ENCODE measurements around the gene CFAP157. TPM values are rescaled to one million over a fixed set of nuclear protein-coding genes. Genes with fewer than 3 reads are reported as not detected.

Gene CFAP157
- 0.65 and 0.68 TPM in 2 replicates for total RNA-seq (2021)
- Bru-seq, nascent RNA, result percentile 21 among the genes with signal in this experiment
- BruChase-seq, experiment 1, labeled RNA remaining after a 2-hour chase, result percentile 20 among the genes with signal in this experiment
- BruChase-seq, experiment 2, labeled RNA remaining after a 6-hour chase, result percentile 26 among the genes with signal in this experiment
- long read RNA-seq, partial matches to known transcripts, result 1 of 5 reads
- long read RNA-seq, other reads (novel, unspliced or antisense), result 4 of 5 reads

GRCh38 chr9:127706836-127707241, at the start of gene CFAP157:
Gene CFAP157 (plus strand): TSS chr9:127706988. CDS start chr9:127707032, 44 bp downstream.
- peak in 1 of 2 experiments; percentile 43 for DNase-seq
- intact Hi-C loops (cut with micrococcal nuclease; ENCODE audit: unreplicated experiment), result no loop called here

GRCh38 chr9:127658428-127658827, 48.4 kb upstream of the CFAP157 start:
- H3K4me1 ChIP-seq (replicated peaks; ENCODE audit: insufficient read depth), result no peaks in the 10 kb centered on the region
- CTCF ChIA-PET, result no interaction called here
- no peak for TF ChIP-seq EZH2 (IDR thresholded peaks at IDR 0.05; ENCODE audit: low read depth)
- TF ChIP-seq CTCF (conservative IDR thresholded peaks at IDR 0.05), result no peak
- H3K4me3 ChIP-seq, result no peak overlapping the region
- H3K36me3 ChIP-seq (ENCODE audit: low read depth), result no peaks in the 10 kb centered on the region
- no peaks in the 10 kb centered on the region for H3K9me3 ChIP-seq (ENCODE audit: insufficient read depth, low read depth)
- POLR2A ChIA-PET (ENCODE audit: unreplicated experiment), result no interaction called here
- intact Hi-C loops (cut with micrococcal nuclease; ENCODE audit: unreplicated experiment), result no loop called here
- no peaks in the 10 kb centered on the region; the same call in 1 of the 2 replicates for H3F3A ChIP-seq (ENCODE audit: insufficient read depth, low read depth)
- no peaks in the 10 kb centered on the region for H3K79me2 ChIP-seq (ENCODE audit: low read depth)
- H3K27me3 ChIP-seq (ENCODE audit: insufficient read depth, low read depth), result no peaks in the 10 kb centered on the region
- no peaks in the 10 kb centered on the region for H3K9me2 ChIP-seq (ENCODE audit: insufficient read depth)
- H3K27ac ChIP-seq, result no peak overlapping the region
- no TSS peak for BruUV-seq (replicated peaks)
- no peak for DNase-seq
- H4K20me1 ChIP-seq (ENCODE audit: insufficient read depth), result no peaks in the 10 kb centered on the region
- H3K4me2 ChIP-seq, result no peak overlapping the region
- H2AFZ ChIP-seq, result no peak overlapping the region

More at GRCh38 chr9:127706836-127707241, at the start of gene CFAP157:
- no peak for TF ChIP-seq CTCF (conservative IDR thresholded peaks at IDR 0.05)
- TF ChIP-seq EZH2 (IDR thresholded peaks at IDR 0.05; ENCODE audit: low read depth), result no peak
- Histone ChIP-seq H3K9me2 (ENCODE audit: insufficient read depth) (no peaks in the 10 kb centered on the region), H3K4me2 (no peak within 1 kb of the TSS), H3K27ac (no peak within 1 kb of the TSS), H3K27me3 (ENCODE audit: insufficient read depth, low read depth) (no peaks in the 10 kb centered on the region), H3F3A (ENCODE audit: insufficient read depth, low read depth) (no peaks in the 10 kb centered on the region; the same call in 1 of the 2 replicates), H3K4me1 (replicated peaks; ENCODE audit: insufficient read depth) (no peaks in the 10 kb centered on the region), H3K4me3 (no peak within 1 kb of the TSS), H4K20me1 (ENCODE audit: insufficient read depth) (no peaks in the 10 kb centered on the region), H3K9me3 (ENCODE audit: insufficient read depth, low read depth) (no peaks in the 10 kb centered on the region), H3K79me2 (ENCODE audit: low read depth) (no peaks in the 10 kb centered on the region), H3K36me3 (ENCODE audit: low read depth) (no peaks in the 10 kb centered on the region), H2AFZ (no peak within 1 kb of the TSS)
- ChIA-PET POLR2A (ENCODE audit: unreplicated experiment) (interaction anchor here (0.7 kb wide), 1 partner anchor 105 kb away, joined by 3 read pairs; no protein-coding TSS in a partner anchor), CTCF (interaction anchor here (0.6 kb wide), 1 partner anchor 100 kb away, joined by 3 read pairs; no protein-coding TSS in a partner anchor)
- no TSS peak for BruUV-seq (replicated peaks)

- ChIA-PET CTCF (no interaction called here), POLR2A (ENCODE audit: unreplicated experiment) (interaction anchor here (0.6 kb wide), 1 partner anchor 79 kb away, joined by 4 read pairs; no protein-coding TSS in a partner anchor)
- Histone ChIP-seq H3K79me2 (ENCODE audit: low read depth) (no peaks in the 10 kb centered on the region), H3K4me2 (no peak overlapping the region), H3K36me3 (ENCODE audit: low read depth) (no peaks in the 10 kb centered on the region), H3K4me3 (no peak overlapping the region), H3K4me1 (replicated peaks; ENCODE audit: insufficient read depth) (no peaks in the 10 kb centered on the region), H3F3A (ENCODE audit: insufficient read depth, low read depth) (no peaks in the 10 kb centered on the region; the same call in 1 of the 2 replicates), H2AFZ (no peak overlapping the region), H4K20me1 (ENCODE audit: insufficient read depth) (no peaks in the 10 kb centered on the region; the same call in 1 of the 2 replicates), H3K9me3 (ENCODE audit: insufficient read depth, low read depth) (no peaks in the 10 kb centered on the region), H3K27me3 (ENCODE audit: insufficient read depth, low read depth) (no peaks in the 10 kb centered on the region), H3K27ac (no peak overlapping the region), H3K9me2 (ENCODE audit: insufficient read depth) (no peaks in the 10 kb centered on the region)
- intact Hi-C loops (cut with micrococcal nuclease; ENCODE audit: unreplicated experiment), result no loop called here
- TF ChIP-seq EZH2 (IDR thresholded peaks at IDR 0.05; ENCODE audit: low read depth) (no peak), CTCF (conservative IDR thresholded peaks at IDR 0.05) (no peak)
- no peak for DNase-seq
- BruUV-seq (replicated peaks), result no TSS peak
Measured at GRCh38 chr9:127660886-127661741, 45.7 kb upstream of the CFAP157 start.
